HepG2 (cell line): Measurements from ENCODE around the gene PLCD4. TPM values are rescaled to one million over a fixed set of nuclear protein-coding genes. Genes with fewer than 3 reads are reported as not detected.

Source experiments
- ATAC-seq: fragments of 200-7000 bp; cut with Tn5 transposase; 3 replicates; pipeline ENCODE4 v1.9.1; 2020; ENCODE audit warnings: mild to moderate bottlenecking, moderate library complexity
- BruUV-seq: library from RNA; stranded (reverse); fragments of 400-500 nt; replicated peaks from 2 replicates; lab custom pipeline; 2021; lab: Mats Ljungman, UMichigan
- CTCF ChIA-PET: fragments of 300-600 bp; formaldehyde crosslinking; extraction: SDS; loops from one replicate; lab custom pipeline; 2021; ENCODE audit warnings: low total read pairs, inconsistent platforms, low intra/inter-chr PET ratio; lab: Yijun Ruan, JAX
- POLR2A ChIA-PET: fragments of 350-600 bp; sonication (Branson Sonifier 250); formaldehyde crosslinking; loops from one replicate; lab custom pipeline; 2020; ENCODE audit warnings: antibody characterized with exemption, inconsistent platforms; lab: Yijun Ruan, JAX
- DNase-seq: peaks from one replicate; pipeline ENCODE4 v3.0.0-alpha.2; 2015; ENCODE audit warnings: low spot score
- FAIRE-seq: peaks from 3 replicates; lab custom pipeline; 2011; peaks lifted over from hg19 to GRCh38; lab: Jason Lieb, UNC
- H2AFZ ChIP-seq: one replicate; pipeline ENCODE4 v1.6.1; 2011; ENCODE audit warnings: low read length, inconsistent platforms
- H3K27ac ChIP-seq: fragments of 300-600 bp; 3 replicates; pipeline ENCODE4 v1.8.0; 2011; ENCODE audit warnings: mixed run types, mild to moderate bottlenecking, mixed read lengths, low read length, inconsistent platforms; ENCODE audit not compliant: insufficient read depth; ENCODE audit errors: extremely low read length
- H3K27me3 ChIP-seq, 2 experiments: fragments of 200-600 bp in 1 of 2; 2 replicates in 1 of 2; 3 replicates in 1 of 2; pipeline versions ENCODE4 v1.6.0 to v1.8.0; 2011; ENCODE audit warnings: low read length in 2 of 2, mild to moderate bottlenecking in 2 of 2, moderate library complexity in 2 of 2, inconsistent platforms in 1 of 2; ENCODE audit not compliant: insufficient read depth in 2 of 2, control insufficient read depth in 1 of 2
- H3K36me3 ChIP-seq, 2 experiments: fragments of 200-600 bp in 1 of 2; replicated peaks in 1 of 2; 2 replicates in 1 of 2; 3 replicates in 1 of 2; pipeline versions ENCODE4 v1.5.1 to v1.8.0; 2011; ENCODE audit warnings: low read length in 2 of 2, inconsistent platforms in 1 of 2; ENCODE audit not compliant: insufficient read depth in 2 of 2, control insufficient read depth in 1 of 2
- H3K4me1 ChIP-seq: 2 replicates; pipeline ENCODE4 v1.5.1; 2012; ENCODE audit warnings: low read length, inconsistent platforms; ENCODE audit not compliant: insufficient read depth
- H3K4me2 ChIP-seq: 2 replicates; pipeline ENCODE4 v1.6.0; 2011; ENCODE audit warnings: low read depth, low read length, inconsistent platforms
- H3K4me3 ChIP-seq, 3 experiments: fragments of 200-600 bp in 1 of 3; sonication (generic), shearing (Covaris generic) in 1 of 3; replicated peaks in 1 of 3; 2 replicates each; pipeline ENCODE4 v1.5.1; 2011 to 2016; ENCODE audit warnings: low read length in 3 of 3, inconsistent platforms in 2 of 3, low read depth in 2 of 3, mild to moderate bottlenecking in 2 of 3, control low read depth in 1 of 3, mixed read lengths in 1 of 3; ENCODE audit not compliant: insufficient read depth in 1 of 3
- H3K79me2 ChIP-seq: one replicate; pipeline ENCODE4 v1.6.1; 2011; ENCODE audit warnings: low read length, inconsistent platforms; ENCODE audit not compliant: insufficient read depth
- H3K9ac ChIP-seq: 2 replicates; pipeline ENCODE4 v1.6.0; 2011; ENCODE audit warnings: mild to moderate bottlenecking, low read depth, low read length, inconsistent platforms; ENCODE audit not compliant: insufficient read depth
- H3K9me3 ChIP-seq: 2 replicates; pipeline ENCODE4 v1.5.1; 2012; ENCODE audit warnings: mild to moderate bottlenecking, low read length
- H4K20me1 ChIP-seq: 2 replicates; pipeline ENCODE4 v1.6.0; 2011; ENCODE audit warnings: inconsistent platforms, mild to moderate bottlenecking, low read length, moderate library complexity; ENCODE audit not compliant: insufficient read depth
- ARID2 ChIP-seq: sonication (generic); formaldehyde crosslinking; IDR thresholded peaks from 2 replicates; pipeline ENCODE4 v1.8.1; 2022; ENCODE audit warnings: mild to moderate bottlenecking, missing genetic modification reagents, borderline replicate concordance
- CEBPG ChIP-seq: IDR thresholded peaks from 2 replicates; pipeline ENCODE4 v1.6.1; 2016
- ELF1 ChIP-seq: sonication (generic); formaldehyde crosslinking; IDR thresholded peaks from 2 replicates; pipeline ENCODE4 v1.4.0; 2020; ENCODE audit warnings: missing genetic modification reagents
- KLF15 ChIP-seq: sonication (generic); formaldehyde crosslinking; IDR thresholded peaks from 2 replicates; pipeline ENCODE4 v1.8.1; 2023; ENCODE audit warnings: borderline replicate concordance, mild to moderate bottlenecking, inconsistent platforms, missing genetic modification reagents, mixed read lengths
- MEF2D ChIP-seq: sonication (generic); formaldehyde crosslinking; IDR thresholded peaks from 2 replicates; pipeline ENCODE4 v1.5.1; 2020; ENCODE audit warnings: mild to moderate bottlenecking, missing genetic modification reagents
- TBL1XR1 ChIP-seq: fragments of 150-350 bp; IDR thresholded peaks from 2 replicates; pipeline ENCODE4 v1.6.1; 2014; ENCODE audit warnings: borderline replicate concordance, low read length; ENCODE audit not compliant: partially characterized antibody
- ZBTB1 ChIP-seq: sonication (generic); formaldehyde crosslinking; IDR thresholded peaks from 2 replicates; pipeline ENCODE4 v1.4.0; 2020; ENCODE audit warnings: missing genetic modification reagents, borderline replicate concordance
- ZNF160 ChIP-seq: sonication (generic); formaldehyde crosslinking; IDR thresholded peaks from 2 replicates; pipeline ENCODE4 v1.8.0; 2022; ENCODE audit warnings: mild to moderate bottlenecking, inconsistent platforms, missing genetic modification reagents
- ZNF263 ChIP-seq: sonication (generic); formaldehyde crosslinking; IDR thresholded peaks from 2 replicates; pipeline ENCODE4 v1.4.0; 2020; ENCODE audit warnings: missing genetic modification reagents
- ZNF280D ChIP-seq: sonication (generic); formaldehyde crosslinking; IDR thresholded peaks from 2 replicates; pipeline ENCODE4 v1.5.1; 2020; ENCODE audit warnings: mild to moderate bottlenecking, missing genetic modification reagents
- ZNF510 ChIP-seq: sonication (generic); formaldehyde crosslinking; IDR thresholded peaks from 2 replicates; pipeline ENCODE4 v1.4.0; 2020; ENCODE audit warnings: low read depth, mild to moderate bottlenecking, missing genetic modification reagents
- ZNF782 ChIP-seq: sonication (generic); formaldehyde crosslinking; IDR thresholded peaks from 2 replicates; pipeline ENCODE4 v1.4.0; 2020; ENCODE audit warnings: missing genetic modification reagents, mild to moderate bottlenecking, borderline replicate concordance
- WGBS: methylation state at CpG from one replicate; pipeline ENCODE4 v1.1.6; 2017; ENCODE audit warnings: low lambda C conversion rate; 5-methylcytosine and 5-hydroxymethylcytosine counted together
- in situ Hi-C: cut with HindIII; loops from 2 replicates; pipeline ENCODE4 v1.10.0; 2017; ENCODE audit warnings: low pct_unique_long_range_greater_than_20kb; ENCODE audit not compliant: extremely low pct_ligation_motif_present
- intact Hi-C: fragments of 100-400 bp; cut with micrococcal nuclease; formaldehyde crosslinking; loops from one replicate; pipeline ENCODE4 v1.10.0; 2022; ENCODE audit not compliant: unreplicated experiment
- polyA plus RNA-seq, 8 experiments: library from polyadenylated mRNA; depleted of rRNA in 3 of 8; stranded (reverse) in 7 of 8; unstranded in 1 of 8; fragments of >200 nt; fragmentation: Illumina TruSeq in 4 of 8; extraction: Trizol in 4 of 8; gene quantifications; 2 replicates each; pipeline versions ENCODE4 v1.2.1 to v1.2.3, GENCODE V29; 2011 to 2016; ENCODE audit warnings: low read depth in 4 of 8, missing spikeins in 1 of 8, mixed read lengths in 1 of 8; ENCODE audit not compliant: insufficient read depth in 1 of 8
- total RNA-seq, 5 experiments: library from RNA; depleted of rRNA; stranded (reverse); fragments of >200 nt; fragmentation: Illumina TruSeq; extraction: Trizol; gene quantifications; 2 replicates each; pipeline ENCODE4 v1.2.3, GENCODE V29; 2016; ENCODE audit warnings: low read depth in 1 of 5
- TF ChIP-seq, protein P1 (sequence below): sonication (generic); formaldehyde crosslinking; IDR thresholded peaks from 2 replicates; pipeline ENCODE4 v1.5.1; 2020; ENCODE audit warnings: missing genetic modification reagents, mild to moderate bottlenecking, borderline replicate concordance
- TF ChIP-seq, protein P2 (sequence below): sonication (generic); formaldehyde crosslinking; IDR thresholded peaks from 2 replicates; pipeline ENCODE4 v1.4.0; 2020; ENCODE audit warnings: missing genetic modification reagents

Gene PLCD4
- total and polyA plus RNA-seq, 2 of the 13 experiments (the other 11 are each of a cell fraction or from before 2014, with no cell fraction given), result 0.26 TPM; not detected in 1

- no peak overlapping the region for H3K27ac ChIP-seq
- H3K79me2 ChIP-seq, result peaks cover 20% of the 10 kb centered on the region
- H3K4me2 ChIP-seq, result no peak overlapping the region
- ChIA-PET CTCF (no interaction called here), POLR2A (interaction anchor here (5.8 kb wide), 1 partner anchor 8 kb away, joined by 130 read pairs; the partner anchor contains the start of genes RNF25 and STK36)
- H3K9me3 ChIP-seq, result no peaks in the 10 kb centered on the region
- TF ChIP-seq ZNF160 (CRISPR knock-in tag), result no peak
- TF ChIP-seq ZNF263 (CRISPR knock-in tag), result no peak
- no peak for TF ChIP-seq CEBPG (CRISPR knock-in tag)
- no peak for TF ChIP-seq MEF2D (CRISPR knock-in tag)
- no peak for TF ChIP-seq ZNF510 (CRISPR knock-in tag)
- no peak for TF ChIP-seq KLF15 (CRISPR knock-in tag)
- TF ChIP-seq ZBTB1 (CRISPR knock-in tag), result no peak
- no peak for TF ChIP-seq ELF1
- no peak for TF ChIP-seq ZNF782 (CRISPR knock-in tag)
- TF ChIP-seq, protein P1, sequence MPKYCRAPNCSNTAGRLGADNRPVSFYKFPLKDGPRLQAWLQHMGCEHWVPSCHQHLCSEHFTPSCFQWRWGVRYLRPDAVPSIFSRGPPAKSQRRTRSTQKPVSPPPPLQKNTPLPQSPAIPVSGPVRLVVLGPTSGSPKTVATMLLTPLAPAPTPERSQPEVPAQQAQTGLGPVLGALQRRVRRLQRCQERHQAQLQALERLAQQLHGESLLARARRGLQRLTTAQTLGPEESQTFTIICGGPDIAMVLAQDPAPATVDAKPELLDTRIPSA (CRISPR knock-in tag), result no peak
- TF ChIP-seq ZNF280D (CRISPR knock-in tag), result no peak
- TF ChIP-seq, protein P2, sequence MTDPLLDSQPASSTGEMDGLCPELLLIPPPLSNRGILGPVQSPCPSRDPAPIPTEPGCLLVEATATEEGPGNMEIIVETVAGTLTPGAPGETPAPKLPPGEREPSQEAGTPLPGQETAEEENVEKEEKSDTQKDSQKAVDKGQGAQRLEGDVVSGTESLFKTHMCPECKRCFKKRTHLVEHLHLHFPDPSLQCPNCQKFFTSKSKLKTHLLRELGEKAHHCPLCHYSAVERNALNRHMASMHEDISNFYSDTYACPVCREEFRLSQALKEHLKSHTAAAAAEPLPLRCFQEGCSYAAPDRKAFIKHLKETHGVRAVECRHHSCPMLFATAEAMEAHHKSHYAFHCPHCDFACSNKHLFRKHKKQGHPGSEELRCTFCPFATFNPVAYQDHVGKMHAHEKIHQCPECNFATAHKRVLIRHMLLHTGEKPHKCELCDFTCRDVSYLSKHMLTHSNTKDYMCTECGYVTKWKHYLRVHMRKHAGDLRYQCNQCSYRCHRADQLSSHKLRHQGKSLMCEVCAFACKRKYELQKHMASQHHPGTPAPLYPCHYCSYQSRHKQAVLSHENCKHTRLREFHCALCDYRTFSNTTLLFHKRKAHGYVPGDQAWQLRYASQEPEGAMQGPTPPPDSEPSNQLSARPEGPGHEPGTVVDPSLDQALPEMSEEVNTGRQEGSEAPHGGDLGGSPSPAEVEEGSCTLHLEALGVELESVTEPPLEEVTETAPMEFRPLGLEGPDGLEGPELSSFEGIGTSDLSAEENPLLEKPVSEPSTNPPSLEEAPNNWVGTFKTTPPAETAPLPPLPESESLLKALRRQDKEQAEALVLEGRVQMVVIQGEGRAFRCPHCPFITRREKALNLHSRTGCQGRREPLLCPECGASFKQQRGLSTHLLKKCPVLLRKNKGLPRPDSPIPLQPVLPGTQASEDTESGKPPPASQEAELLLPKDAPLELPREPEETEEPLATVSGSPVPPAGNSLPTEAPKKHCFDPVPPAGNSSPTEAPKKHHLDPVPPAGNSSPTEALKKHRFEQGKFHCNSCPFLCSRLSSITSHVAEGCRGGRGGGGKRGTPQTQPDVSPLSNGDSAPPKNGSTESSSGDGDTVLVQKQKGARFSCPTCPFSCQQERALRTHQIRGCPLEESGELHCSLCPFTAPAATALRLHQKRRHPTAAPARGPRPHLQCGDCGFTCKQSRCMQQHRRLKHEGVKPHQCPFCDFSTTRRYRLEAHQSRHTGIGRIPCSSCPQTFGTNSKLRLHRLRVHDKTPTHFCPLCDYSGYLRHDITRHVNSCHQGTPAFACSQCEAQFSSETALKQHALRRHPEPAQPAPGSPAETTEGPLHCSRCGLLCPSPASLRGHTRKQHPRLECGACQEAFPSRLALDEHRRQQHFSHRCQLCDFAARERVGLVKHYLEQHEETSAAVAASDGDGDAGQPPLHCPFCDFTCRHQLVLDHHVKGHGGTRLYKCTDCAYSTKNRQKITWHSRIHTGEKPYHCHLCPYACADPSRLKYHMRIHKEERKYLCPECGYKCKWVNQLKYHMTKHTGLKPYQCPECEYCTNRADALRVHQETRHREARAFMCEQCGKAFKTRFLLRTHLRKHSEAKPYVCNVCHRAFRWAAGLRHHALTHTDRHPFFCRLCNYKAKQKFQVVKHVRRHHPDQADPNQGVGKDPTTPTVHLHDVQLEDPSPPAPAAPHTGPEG (CRISPR knock-in tag), result no peak
- no peak for TF ChIP-seq ARID2 (CRISPR knock-in tag)
- TF ChIP-seq TBL1XR1, result no peak
- 97% methylated on average over 7 of the region's 7 CpGs for WGBS
- FAIRE-seq, result no peak
- no peak for ATAC-seq
- in situ Hi-C loops (no loop called here), intact Hi-C loops (no loop called here)
- no peak overlapping the region for H3K4me3 ChIP-seq
- DNase-seq, result no peak
- BruUV-seq, result no TSS peak
- H3K9ac ChIP-seq, result no peak overlapping the region
- H3K4me1 ChIP-seq, result peaks cover 24% of the 10 kb centered on the region
- no peaks in the 10 kb centered on the region; a peak in 1 of 5 replicates for H3K27me3 ChIP-seq
- H3K36me3 ChIP-seq, result peaks cover 29 to 58% of the 10 kb centered on the region in 2 experiments
- H4K20me1 ChIP-seq, result no peaks in the 10 kb centered on the region
- H2AFZ ChIP-seq, result no peak overlapping the region
Measured at GRCh38 chr2:218662377-218662776, 54.7 kb downstream of the PLCD4 start.
